Left ventricle myocardium inferior (tissue), 1 donor: Measurements from ENCODE around the gene AK4. TPM values are rescaled to one million over a fixed set of nuclear protein-coding genes. Genes with fewer than 3 reads are reported as not detected.

Experiments
- DNase-seq: peaks from one replicate; pipeline ENCODE4 v3.0.0-alpha.2; 2020
- H3K27ac ChIP-seq: fragments of 200-600 bp; replicated peaks from 2 replicates; pipeline ENCODE4 v1.8.0; 2021
- H3K27me3 ChIP-seq: fragments of 200-600 bp; 2 replicates; pipeline ENCODE4 v1.8.0; 2021; ENCODE audit warnings: low read depth
- H3K36me3 ChIP-seq: fragments of 200-600 bp; 2 replicates; pipeline ENCODE4 v1.8.0; 2021
- H3K4me1 ChIP-seq: fragments of 200-600 bp; 2 replicates; pipeline ENCODE4 v1.8.0; 2021
- H3K4me3 ChIP-seq: fragments of 200-600 bp; 2 replicates; pipeline ENCODE4 v1.8.0; 2021; ENCODE audit warnings: mild to moderate bottlenecking, moderate library complexity
- H3K9me3 ChIP-seq: fragments of 200-600 bp; replicated peaks from 2 replicates; pipeline ENCODE4 v1.8.0; 2021
- CTCF ChIP-seq: fragments of 200-600 bp; IDR thresholded peaks from 2 replicates; pipeline ENCODE4 v1.8.0; 2021; ENCODE audit warnings: antibody characterized with exemption, mild to moderate bottlenecking, borderline replicate concordance
- intact Hi-C: fragments of 100-400 bp; cut with micrococcal nuclease; formaldehyde crosslinking; loops from one replicate; pipeline ENCODE4 v1.11.0; 2022
- total RNA-seq: library from RNA; stranded (reverse); fragmentation: NEBNext Ultra II Directional; extraction: Animal tissue kit (Norgen Biotek cat#: 25700); gene quantifications from one replicate; pipeline ENCODE4 v1.2.1, GENCODE V29; 2021
- donor health status: DM: no; HTN: yes; CAD: no; lungs with severe emphysema.

The AK4 gene
- total RNA-seq, 1 donor from 2014 or later: 168 TPM

- Histone ChIP-seq H3K36me3 (no peaks in the 10 kb centered on the region), H3K4me3 (no peak overlapping the region), H3K4me1 (peaks cover 11% of the 10 kb centered on the region), H3K27me3 (no peaks in the 10 kb centered on the region), H3K9me3 (no peaks in the 10 kb centered on the region), H3K27ac (no peak overlapping the region)
- intact Hi-C loops: no loop called here
- TF ChIP-seq CTCF: no peak
- no peak for DNase-seq
Measured at GRCh38 chr1:65243491-65243890, 95.5 kb downstream of the AK4 start.

GRCh38 chr1:65245295-65245694 lies 97.3 kb downstream of the AK4 start:
- H3K4me1 ChIP-seq: peaks cover 11% of the 10 kb centered on the region
- TF ChIP-seq CTCF: no peak
- intact Hi-C loops: no loop called here
- no peak overlapping the region for H3K27ac ChIP-seq
- no peaks in the 10 kb centered on the region for H3K9me3 ChIP-seq
- no peaks in the 10 kb centered on the region for H3K27me3 ChIP-seq
- H3K4me3 ChIP-seq: no peak overlapping the region
- no peaks in the 10 kb centered on the region for H3K36me3 ChIP-seq
- no peak for DNase-seq

GRCh38 chr1:65247419-65248359 lies 99.7 kb downstream of the AK4 start:
- Histone ChIP-seq H3K4me3 (no peak overlapping the region), H3K27me3 (no peaks in the 10 kb centered on the region), H3K4me1 (peaks cover 11% of the 10 kb centered on the region), H3K36me3 (no peaks in the 10 kb centered on the region), H3K27ac (peak overlapping the region; percentile 63), H3K9me3 (no peaks in the 10 kb centered on the region)
- intact Hi-C loops: no loop called here
- TF ChIP-seq CTCF: no peak
- no peak for DNase-seq

GRCh38 chr1:65250826-65251225 lies 102.8 kb downstream of the AK4 start:
- no peak for DNase-seq
- Histone ChIP-seq H3K27me3 (no peaks in the 10 kb centered on the region), H3K36me3 (no peaks in the 10 kb centered on the region), H3K27ac (no peak overlapping the region), H3K4me3 (no peak overlapping the region), H3K4me1 (peaks cover 31% of the 10 kb centered on the region), H3K9me3 (no peaks in the 10 kb centered on the region)
- intact Hi-C loops: no loop called here
- TF ChIP-seq CTCF: no peak

GRCh38 chr1:65253800-65254319 lies 105.9 kb downstream of the AK4 start:
- DNase-seq: no peak
- H3K27ac ChIP-seq: peak overlapping the region; percentile 62
- no peak for TF ChIP-seq CTCF
- H3K9me3 ChIP-seq: no peaks in the 10 kb centered on the region
- H3K36me3 ChIP-seq: no peaks in the 10 kb centered on the region
- peak overlapping the region; percentile 72 for H3K4me3 ChIP-seq
- intact Hi-C loops: no loop called here
- H3K27me3 ChIP-seq: no peaks in the 10 kb centered on the region
- peaks cover 30% of the 10 kb centered on the region for H3K4me1 ChIP-seq
